K562 (cell line): Measurements from ENCODE around the gene YBX2. TPM values are rescaled to one million over a fixed set of nuclear protein-coding genes. Genes with fewer than 3 reads are reported as not detected.

ENCODE experiments used
- ATAC-seq: fragments of 200-7000 bp; cut with Tn5 transposase; 3 replicates; pipeline ENCODE4 v1.9.1; 2020; ENCODE audit warnings: moderate library complexity
- BruUV-seq: library from RNA; stranded (reverse); fragments of 400-500 nt; replicated peaks from 2 replicates; lab custom pipeline; 2021; lab: Mats Ljungman, UMichigan
- CTCF ChIA-PET: fragments of 300-600 bp; formaldehyde crosslinking; extraction: SDS; loops from one replicate; lab custom pipeline; 2021; ENCODE audit warnings: low intra/inter-chr PET ratio; lab: Yijun Ruan, JAX
- POLR2A ChIA-PET: fragments of 300-600, 350-650 bp; sonication (Branson Sonifier 250); formaldehyde crosslinking; extraction: SDS; loops from one replicate; lab custom pipeline; 2021; ENCODE audit warnings: antibody characterized with exemption, inconsistent platforms; lab: Yijun Ruan, JAX
- DNase-seq, 4 experiments: peaks; one replicate each; pipeline versions ENCODE4 v3.0.0 to v3.0.0-alpha.2; 2011 to 2018; ENCODE audit warnings: low spot score in 3 of 4, mixed read lengths in 3 of 4; ENCODE audit errors: extremely low read depth in 1 of 4
- FAIRE-seq: peaks from 2 replicates; lab custom pipeline; 2011; peaks lifted over from hg19 to GRCh38; lab: Jason Lieb, UNC
- H2AFZ ChIP-seq: 2 replicates; pipeline ENCODE4 v1.6.0; 2011; ENCODE audit warnings: low read depth, low read length, control low read depth, inconsistent platforms
- H3K27ac ChIP-seq: fragments of 200-600 bp; 3 replicates; pipeline ENCODE4 v1.8.0; 2011; ENCODE audit warnings: low read depth, mild to moderate bottlenecking, control low read depth, inconsistent platforms, low read length, moderate library complexity, mixed read lengths; ENCODE audit errors: extremely low read depth
- H3K27me3 ChIP-seq, 2 experiments: fragments of 300-600 bp in 1 of 2; 2 replicates in 1 of 2; 3 replicates in 1 of 2; pipeline versions ENCODE4 v1.6.0 to v1.8.0; 2011; ENCODE audit warnings: inconsistent platforms in 2 of 2, low read length in 2 of 2, mild to moderate bottlenecking in 1 of 2, mixed read lengths in 1 of 2, moderate library complexity in 1 of 2; ENCODE audit not compliant: control insufficient read depth in 2 of 2, insufficient read depth in 2 of 2
- H3K36me3 ChIP-seq: fragments of 300-600 bp; 3 replicates; pipeline ENCODE4 v1.8.0; 2011; ENCODE audit warnings: mild to moderate bottlenecking, low read length, inconsistent platforms; ENCODE audit not compliant: control insufficient read depth, insufficient read depth
- H3K4me1 ChIP-seq, 2 experiments: fragments of 200-600 bp in 1 of 2; replicated peaks in 1 of 2; 2 replicates in 1 of 2; 3 replicates in 1 of 2; pipeline versions ENCODE4 v1.5.1 to v1.8.0; 2011; ENCODE audit warnings: inconsistent platforms in 2 of 2, low read length in 2 of 2, mild to moderate bottlenecking in 1 of 2, mixed read lengths in 1 of 2, moderate library complexity in 1 of 2; ENCODE audit not compliant: control insufficient read depth in 2 of 2, insufficient read depth in 2 of 2
- H3K4me2 ChIP-seq: 2 replicates; pipeline ENCODE4 v1.6.1; 2011; ENCODE audit warnings: low read length, control low read depth, inconsistent platforms, mixed read lengths; ENCODE audit not compliant: insufficient read depth
- H3K4me3 ChIP-seq: fragments of 200-600 bp; sonication (generic), shearing (Covaris generic); 2 replicates; pipeline ENCODE4 v1.5.1; 2016; ENCODE audit warnings: control low read depth, inconsistent platforms
- H3K79me2 ChIP-seq: fragments of 200-600 bp; 3 replicates; pipeline ENCODE4 v1.8.0; 2011; ENCODE audit warnings: low read length, inconsistent platforms; ENCODE audit not compliant: control insufficient read depth, insufficient read depth
- H3K9ac ChIP-seq, 2 experiments: 2 replicates each; pipeline versions ENCODE4 v1.6.0 to v1.6.1; 2011; ENCODE audit warnings: low read depth in 2 of 2, low read length in 2 of 2, control low read depth in 1 of 2, inconsistent platforms in 1 of 2, mild to moderate bottlenecking in 1 of 2, mixed read lengths in 1 of 2; ENCODE audit not compliant: insufficient read depth in 1 of 2
- H3K9me1 ChIP-seq: one replicate; pipeline ENCODE4 v1.6.0; 2011; ENCODE audit warnings: inconsistent platforms, mild to moderate bottlenecking, low read length, moderate library complexity; ENCODE audit not compliant: control insufficient read depth, insufficient read depth
- H3K9me3 ChIP-seq: replicated peaks from 2 replicates; pipeline ENCODE4 v1.5.1; 2011; ENCODE audit warnings: low read depth, low read length, inconsistent platforms; ENCODE audit not compliant: control insufficient read depth, insufficient read depth
- H4K20me1 ChIP-seq: replicated peaks from 2 replicates; pipeline ENCODE4 v1.6.1; 2011; ENCODE audit warnings: low read length, inconsistent platforms, mixed read lengths; ENCODE audit not compliant: control insufficient read depth, insufficient read depth
- BDP1 ChIP-seq: IDR thresholded peaks from 3 replicates; pipeline ENCODE4 v1.6.1; 2011; ENCODE audit not compliant: insufficient read length, insufficient read depth
- CBX8 ChIP-seq: fragments of 200-600 bp; sonication (generic); IDR thresholded peaks from 2 replicates; pipeline ENCODE4 v1.6.1; 2012; ENCODE audit warnings: borderline replicate concordance, mixed run types, low read depth, mild to moderate bottlenecking, moderate library complexity, mixed read lengths, low read length, control low read depth, inconsistent platforms; ENCODE audit not compliant: poor library complexity, severe bottlenecking; ENCODE audit errors: extremely low read depth
- E2F3 ChIP-seq: fragments of 250-450 bp; sonication (Bioruptor Pico); IDR thresholded peaks from 2 replicates; pipeline ENCODE4 v1.4.0; 2020; ENCODE audit warnings: mild to moderate bottlenecking
- MCM3 ChIP-seq: fragments of 450-650 bp; IDR thresholded peaks from 2 replicates; pipeline ENCODE4 v1.6.1; 2016
- MITF ChIP-seq: IDR thresholded peaks from 2 replicates; pipeline ENCODE4 v1.6.1; 2014; ENCODE audit warnings: antibody characterized with exemption
- NCOA1 ChIP-seq: fragments of 450-650 bp; IDR thresholded peaks from 2 replicates; pipeline ENCODE4 v1.6.1; 2016; ENCODE audit warnings: low read depth
- POU5F1 ChIP-seq: fragments of 150-350 bp; IDR thresholded peaks from 2 replicates; pipeline ENCODE4 v1.6.1; 2014; ENCODE audit warnings: borderline replicate concordance, low read length, low read depth, mild to moderate bottlenecking; ENCODE audit not compliant: partially characterized antibody
- SRSF7 ChIP-seq: fragments of 200-400 bp; formaldehyde crosslinking; optimal IDR thresholded peaks from 2 replicates; pipeline ENCODE3; 2017; ENCODE audit warnings: mild to moderate bottlenecking, low read depth, low read length
- XRCC4 ChIP-seq: IDR thresholded peaks from one replicate; pipeline ENCODE4 v1.6.1; 2011; ENCODE audit not compliant: insufficient read depth, insufficient read length; ENCODE audit errors: extremely low read depth
- ZKSCAN8 ChIP-seq: fragments of 200-800 bp; sonication (Bioruptor generic); IDR thresholded peaks from 2 replicates; pipeline ENCODE4 v1.6.1; 2016; ENCODE audit warnings: missing genetic modification characterization, missing compliant biosample characterization
- ZNF121 ChIP-seq: sonication (generic); formaldehyde crosslinking; conservative IDR thresholded peaks from 2 replicates; pipeline ENCODE4 v1.8.0; 2022; ENCODE audit warnings: missing genetic modification reagents
- ZNF408 ChIP-seq: fragments of 250-450 bp; sonication (Bioruptor Pico); IDR thresholded peaks from 2 replicates; pipeline ENCODE4 v1.4.0; 2020; ENCODE audit warnings: low read depth, mild to moderate bottlenecking, moderate library complexity
- ZNF583 ChIP-seq: fragments of 250-450 bp; sonication (Bioruptor Pico); IDR thresholded peaks from 2 replicates; pipeline ENCODE4 v1.4.0; 2020
- WGBS: fragments of 100-300 bp; shearing (Covaris generic); methylation state at CpG from one replicate; pipeline ENCODE4 v1.1.6; 2016; ENCODE audit warnings: low coverage, mixed read lengths; ENCODE audit not compliant: insufficient coverage; ENCODE audit errors: missing lambda C conversion rate; 5-methylcytosine and 5-hydroxymethylcytosine counted together
- in situ Hi-C: fragments of 300-500 bp; cut with MboI; formaldehyde crosslinking; loops from 4 replicates; pipeline ENCODE4 v1.15.0; 2018; ENCODE audit warnings: inconsistent platforms, mixed read lengths
- intact Hi-C: fragments of 100-400 bp; cut with micrococcal nuclease; formaldehyde crosslinking; loops from 2 replicates; pipeline ENCODE4 v1.14.2; 2022
- polyA plus RNA-seq, 8 experiments: library from polyadenylated mRNA; depleted of rRNA in 4 of 8; stranded (reverse) in 5 of 8; unstranded in 3 of 8; fragments of >200 nt; fragmentation: Nextera tagmentation in 2 of 8; fragmentation: Illumina TruSeq in 1 of 8; extraction: Ambion mirVana in 2 of 8; extraction: Trizol in 1 of 8; gene quantifications; 2 replicates each; pipeline versions ENCODE4 v1.2.1 to v1.2.3, GENCODE V29; 2011 to 2014; ENCODE audit warnings: inconsistent platforms in 1 of 8, missing spikeins in 1 of 8
- total RNA-seq, 7 experiments: library from RNA; depleted of rRNA in 6 of 7; stranded (reverse); fragments of >200 nt in 6 of 7; fragmentation: Illumina TruSeq in 2 of 7; extraction: Trizol in 2 of 7; gene quantifications; 2 replicates each; pipeline versions ENCODE4 v1.2.1 to v1.2.3, GENCODE V29; 2011 to 2021; ENCODE audit warnings: low replicate concordance in 1 of 7

The YBX2 gene
- total and polyA plus RNA-seq, 9 of the 15 experiments (the other 6 are each of a cell fraction or from before 2014, with no cell fraction given), result 0.03 to 0.59 (median 0.27) TPM; not detected in 6

- H3K9me3 ChIP-seq, result no peaks in the 10 kb centered on the region
- H4K20me1 ChIP-seq, result no peaks in the 10 kb centered on the region
- POLR2A ChIA-PET, result interaction anchor here (1.5 kb wide), 1 partner anchor 12 kb away, joined by 3 read pairs; no protein-coding TSS in a partner anchor
- no peak overlapping the region for H3K4me2 ChIP-seq
- DNase-seq, result no peak
- no peaks in the 10 kb centered on the region for H3K27me3 ChIP-seq
- intact Hi-C loops (no loop called here), in situ Hi-C loops (no loop called here)
- peaks cover 65% of the 10 kb centered on the region; the same call in 2 of the 3 replicates for H3K36me3 ChIP-seq
- TF ChIP-seq CBX8 (no peak), ZKSCAN8 (CRISPR knock-in tag) (no peak), ZNF583 (no peak), SRSF7 (no peak), ZNF408 (CRISPR knock-in tag) (no peak), MITF (no peak), ZNF121 (CRISPR knock-in tag) (no peak), NCOA1 (no peak), BDP1 (no peak), XRCC4 (no peak), E2F3 (CRISPR knock-in tag) (no peak), MCM3 (no peak), POU5F1 (no peak)
- FAIRE-seq, result no peak
- H3K27ac ChIP-seq, result no peak overlapping the region
- H3K9ac ChIP-seq, result no peak overlapping the region
- no peak overlapping the region for H3K4me3 ChIP-seq
- 94% methylated on average over 8 of the region's 19 CpGs for WGBS
- peaks cover 16% of the 10 kb centered on the region for H3K79me2 ChIP-seq
- no peaks in the 10 kb centered on the region for H3K9me1 ChIP-seq
- H2AFZ ChIP-seq, result no peak overlapping the region
- BruUV-seq, result no TSS peak
- CTCF ChIA-PET, result interaction anchor here (2.4 kb wide), 1 partner anchor 20 kb away, joined by 13 read pairs; no protein-coding TSS in a partner anchor
- H3K4me1 ChIP-seq, result peaks cover 0 to 26% of the 10 kb centered on the region in 2 experiments; a peak in 3 of 5 replicates
- ATAC-seq, result no peak
These were observed 30.6 kb upstream of the YBX2 start for GRCh38 chr17:7325031-7325528.
